SK-N-MC (cell line): ENCODE results near the gene IGSF9B.

ENCODE experiments used
- EZH2 ChIP-seq: fragments of 200-600 bp; sonication (generic); IDR thresholded peaks from one replicate; pipeline ENCODE4 v1.6.1; 2017; ENCODE audit warnings: antibody characterized with exemption
- POLR2AphosphoS5 ChIP-seq: IDR thresholded peaks from 2 replicates; pipeline ENCODE4 v1.6.1; 2012; ENCODE audit warnings: mild to moderate bottlenecking, low read depth, low read length, borderline replicate concordance

DNA sequence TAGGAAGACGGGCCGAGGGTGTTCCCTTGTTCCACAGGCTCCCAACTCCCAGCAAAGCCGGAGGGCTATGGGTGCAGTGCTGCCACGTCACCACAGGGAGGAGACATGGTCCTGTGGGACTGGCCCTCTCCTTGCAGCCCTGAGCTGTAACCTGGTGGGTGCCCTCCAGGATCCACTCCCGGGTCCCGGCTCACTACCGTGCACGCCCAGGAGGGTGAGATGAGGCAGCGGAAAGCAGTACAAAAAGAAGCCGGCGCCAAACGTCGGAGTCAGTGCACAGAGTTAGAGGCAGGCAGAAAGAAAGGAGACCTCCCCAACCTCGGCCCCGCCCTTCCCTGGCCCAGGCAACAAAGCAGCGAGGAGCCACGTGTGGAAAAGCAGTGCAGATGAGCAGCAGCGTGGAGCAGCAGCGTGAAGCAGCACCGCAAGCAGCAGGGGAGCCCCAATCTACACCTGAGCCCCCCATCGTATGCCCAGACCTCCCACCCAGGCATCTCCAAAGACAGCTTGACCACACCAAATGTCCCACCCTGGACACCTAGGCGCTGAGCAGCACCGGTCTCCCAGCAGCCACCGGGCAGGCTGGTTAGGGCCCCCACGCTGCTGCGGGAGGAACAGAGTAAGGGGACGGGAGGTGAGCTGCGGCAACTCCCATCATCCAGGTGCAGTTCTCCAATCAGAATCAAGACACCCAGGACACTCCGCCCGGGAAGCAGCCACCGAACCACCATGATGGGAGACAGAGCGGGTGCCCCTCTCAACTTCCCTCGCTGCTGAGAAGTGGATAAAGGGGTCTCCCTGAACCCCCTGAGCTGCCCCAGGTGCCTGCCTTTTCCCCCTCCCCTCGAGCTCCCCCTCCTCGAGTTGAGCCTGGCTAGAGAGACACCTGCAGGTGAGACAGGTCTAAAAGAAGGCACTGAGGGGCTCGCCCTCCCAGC, 28.8 kb downstream of the IGSF9B start:
- TF ChIP-seq POLR2AphosphoS5 (no peak), EZH2 (no peak)
